ENCODE results near the gene SOS1. TPM values are rescaled to one million over a fixed set of nuclear protein-coding genes. Genes with fewer than 3 reads are reported as not detected.

The SOS1 gene
- total and polyA plus RNA-seq, 2 of the 13 experiments (the other 11 are each of a cell fraction or from before 2014, with no cell fraction given) = 20.8 to 60.4 TPM

GRCh38 chr2:39069890-39070465, 50.9 kb downstream of the SOS1 start:
- ATAC-seq = no peak
- no peaks in the 10 kb centered on the region for H3K4me1 ChIP-seq (ENCODE audit: insufficient read depth, low read length)
- no peak overlapping the region for H3K27ac ChIP-seq (ENCODE audit: extremely low read length, insufficient read depth, low read length)
- peaks cover 49% of the 10 kb centered on the region for H3K79me2 ChIP-seq (ENCODE audit: insufficient read depth, low read length)
- peaks cover 27% of the 10 kb centered on the region for H4K20me1 ChIP-seq (ENCODE audit: insufficient read depth, low read length)
- H3K4me2 ChIP-seq (ENCODE audit: low read depth, low read length) = no peak overlapping the region
- ChIA-PET CTCF (ENCODE audit: low intra/inter-chr PET ratio, low total read pairs) (no interaction called here), POLR2A (no interaction called here)
- in situ Hi-C loops (cut with HindIII; ENCODE audit: extremely low pct_ligation_motif_present, low pct_unique_long_range_greater_than_20kb) = loop anchor here (5.0 to 10.0 kb wide), 2 partner anchors 45 to 157 kb away; no protein-coding TSS in a partner anchor
- TF ChIP-seq MBD4 (IDR thresholded peaks at IDR 0.05; ENCODE audit: borderline replicate concordance, low read length) (no peak), ZUFSP (CRISPR knock-in tag; IDR thresholded peaks at IDR 0.05; ENCODE audit: borderline replicate concordance) (no peak), ZNF607 (CRISPR knock-in tag; IDR thresholded peaks at IDR 0.05; ENCODE audit: borderline replicate concordance) (no peak), ZNF253 (CRISPR knock-in tag; IDR thresholded peaks at IDR 0.05; ENCODE audit: borderline replicate concordance) (no peak), NFIB (CRISPR knock-in tag; IDR thresholded peaks at IDR 0.05; ENCODE audit: borderline replicate concordance) (no peak), NR1H2 (CRISPR knock-in tag; IDR thresholded peaks at IDR 0.05; ENCODE audit: borderline replicate concordance, low read depth) (no peak), SMAD1 (CRISPR knock-in tag; IDR thresholded peaks at IDR 0.05; ENCODE audit: borderline replicate concordance, low read depth) (no peak), ZNF839 (CRISPR knock-in tag; IDR thresholded peaks at IDR 0.05; ENCODE audit: borderline replicate concordance) (no peak), ZNF879 (CRISPR knock-in tag; IDR thresholded peaks at IDR 0.05) (no peak), EEA1 (CRISPR knock-in tag; IDR thresholded peaks at IDR 0.05; ENCODE audit: borderline replicate concordance) (no peak), MTF2 (CRISPR knock-in tag; IDR thresholded peaks at IDR 0.05; ENCODE audit: borderline replicate concordance) (no peak)
- no peak for FAIRE-seq
- no peak overlapping the region for H3K4me3 ChIP-seq (replicated peaks in 1 of 3; ENCODE audit: insufficient read depth in 1 of 3, low read depth in 2 of 3, low read length in 3 of 3)
- H3K9me3 ChIP-seq (ENCODE audit: low read length) = no peaks in the 10 kb centered on the region
- no peak overlapping the region for H3K9ac ChIP-seq (ENCODE audit: insufficient read depth, low read depth, low read length)
- intact Hi-C loops (cut with micrococcal nuclease; ENCODE audit: unreplicated experiment) = loop anchor here (2.0 kb wide), 1 partner anchor 49 kb away; no protein-coding TSS in a partner anchor
- WGBS (ENCODE audit: low lambda C conversion rate) = 98% methylated on average over 1 of the region's 1 CpG
- BruUV-seq (replicated peaks) = no TSS peak
- H3K27me3 ChIP-seq (ENCODE audit: control insufficient read depth in 1 of 2, insufficient read depth in 2 of 2, low read length in 2 of 2) = no peaks in the 10 kb centered on the region
- H2AFZ ChIP-seq (ENCODE audit: low read length) = no peak overlapping the region
- peaks cover 7 to 32% of the 10 kb centered on the region in 2 experiments; a peak in 4 of 5 replicates for H3K36me3 ChIP-seq (replicated peaks in 1 of 2; ENCODE audit: control insufficient read depth in 1 of 2, insufficient read depth in 2 of 2, low read length in 2 of 2)
- no peak for DNase-seq (ENCODE audit: low spot score)

Data from HepG2 (cell line).